DOHH2 (cell line): ENCODE data around the gene RHOBTB3.

Experiments used
- H3F3A ChIP-seq: fragments of 200-600 bp; sonication (generic), shearing (Covaris generic); 2 replicates; pipeline ENCODE4 v1.6.0; 2016; ENCODE audit warnings: antibody characterized with exemption, mild to moderate bottlenecking; ENCODE audit not compliant: control insufficient read depth, insufficient read depth
- H3K27ac ChIP-seq: fragments of 200-600 bp; sonication (generic); 2 replicates; pipeline ENCODE4 v1.5.1; 2014; ENCODE audit warnings: low read depth, mild to moderate bottlenecking, low read length, moderate library complexity
- H3K27me3 ChIP-seq: fragments of 200-600 bp; sonication (generic); 2 replicates; pipeline ENCODE4 v1.6.1; 2014; ENCODE audit warnings: mild to moderate bottlenecking, low read length, mixed read lengths; ENCODE audit not compliant: control insufficient read depth
- H3K36me3 ChIP-seq: fragments of 200-600 bp; sonication (generic); 2 replicates; pipeline ENCODE4 v1.6.1; 2014; ENCODE audit warnings: mild to moderate bottlenecking, low read length, moderate library complexity, mixed read lengths; ENCODE audit not compliant: control insufficient read depth
- H3K4me1 ChIP-seq: fragments of 200-600 bp; sonication (generic); 2 replicates; pipeline ENCODE4 v1.6.1; 2014; ENCODE audit warnings: mild to moderate bottlenecking, low read length, mixed read lengths; ENCODE audit not compliant: control insufficient read depth
- H3K4me2 ChIP-seq: fragments of 200-600 bp; sonication (generic); 2 replicates; pipeline ENCODE4 v1.6.0; 2014; ENCODE audit warnings: mild to moderate bottlenecking, low read length, moderate library complexity
- H3K4me3 ChIP-seq: fragments of 200-600 bp; sonication (generic); 2 replicates; pipeline ENCODE4 v1.5.1; 2014; ENCODE audit warnings: mild to moderate bottlenecking, low read length, mixed read lengths
- H3K79me2 ChIP-seq: fragments of 200-600 bp; sonication (generic); 2 replicates; pipeline ENCODE4 v1.6.1; 2014; ENCODE audit warnings: mild to moderate bottlenecking, low read length, mixed read lengths; ENCODE audit not compliant: control insufficient read depth
- H3K9me2 ChIP-seq: fragments of 200-600 bp; sonication (generic); replicated peaks from 2 replicates; pipeline ENCODE4 v1.6.1; 2014; ENCODE audit warnings: mild to moderate bottlenecking, low read length, mixed read lengths; ENCODE audit not compliant: control insufficient read depth
- H3K9me3 ChIP-seq: fragments of 200-600 bp; sonication (generic); 2 replicates; pipeline ENCODE4 v1.6.1; 2014; ENCODE audit warnings: antibody characterized with exemption, low read length, mixed read lengths; ENCODE audit not compliant: control insufficient read depth, insufficient read depth
- H4K20me1 ChIP-seq: fragments of 200-600 bp; sonication (generic); 2 replicates; pipeline ENCODE4 v1.6.0; 2014; ENCODE audit warnings: low read depth, mild to moderate bottlenecking, antibody characterized with exemption, low read length, moderate library complexity; ENCODE audit not compliant: control insufficient read depth, insufficient read depth
- CTCF ChIP-seq: fragments of 200-600 bp; sonication (generic); IDR thresholded peaks from one replicate; pipeline ENCODE4 v1.5.1; 2014; ENCODE audit warnings: antibody characterized with exemption, mild to moderate bottlenecking, low read depth, low read length; ENCODE audit not compliant: poor library complexity, severe bottlenecking
- EZH2phosphoT487 ChIP-seq: fragments of 200-600 bp; sonication (generic); IDR thresholded peaks from 2 replicates; pipeline ENCODE4 v1.6.1; 2017; ENCODE audit warnings: borderline replicate concordance, mild to moderate bottlenecking, antibody characterized with exemption, low read length, moderate library complexity, mixed read lengths

Gene RHOBTB3

GRCh38 chr5:95773335-95774059 is 42.4 kb downstream of the RHOBTB3 start:
- H3K27me3 ChIP-seq = no peaks in the 10 kb centered on the region
- H4K20me1 ChIP-seq = no peaks in the 10 kb centered on the region
- H3K9me2 ChIP-seq = no peaks in the 10 kb centered on the region
- no peak for TF ChIP-seq EZH2phosphoT487
- no peak for TF ChIP-seq CTCF
- H3K79me2 ChIP-seq = no peaks in the 10 kb centered on the region
- no peaks in the 10 kb centered on the region for H3K4me1 ChIP-seq
- H3K4me2 ChIP-seq = no peak overlapping the region
- H3K4me3 ChIP-seq = no peak overlapping the region
- H3K27ac ChIP-seq = no peak overlapping the region
- H3K36me3 ChIP-seq = no peaks in the 10 kb centered on the region
- H3F3A ChIP-seq = no peaks in the 10 kb centered on the region
- H3K9me3 ChIP-seq = no peaks in the 10 kb centered on the region

DNA sequence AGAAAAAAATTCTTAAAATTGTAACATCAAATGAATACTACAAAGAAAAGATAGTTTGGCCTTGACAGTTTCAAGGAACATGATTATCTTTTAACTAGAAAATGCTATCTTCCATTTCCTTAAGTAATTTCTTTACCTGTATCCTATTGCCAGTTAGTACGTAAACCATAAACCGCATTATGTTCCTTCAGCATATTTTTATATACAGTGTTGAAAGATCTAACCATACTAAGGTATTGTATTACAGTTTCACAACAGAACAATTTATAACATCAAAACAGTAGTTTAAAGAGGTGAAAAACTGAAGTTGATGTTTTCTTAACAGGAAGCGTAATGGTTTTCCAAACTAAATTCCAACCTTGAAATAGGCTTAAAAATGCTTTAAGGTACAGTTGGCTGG is 46.3 kb downstream of the RHOBTB3 start:
- Histone ChIP-seq H3K4me3 (no peak overlapping the region), H3K9me2 (no peaks in the 10 kb centered on the region), H3K4me2 (no peak overlapping the region), H3F3A (no peaks in the 10 kb centered on the region), H3K79me2 (no peaks in the 10 kb centered on the region), H3K27me3 (no peaks in the 10 kb centered on the region), H3K9me3 (no peaks in the 10 kb centered on the region), H4K20me1 (no peaks in the 10 kb centered on the region), H3K36me3 (no peaks in the 10 kb centered on the region), H3K27ac (no peak overlapping the region), H3K4me1 (peaks cover 7% of the 10 kb centered on the region)
- TF ChIP-seq CTCF (no peak), EZH2phosphoT487 (no peak)

DNA sequence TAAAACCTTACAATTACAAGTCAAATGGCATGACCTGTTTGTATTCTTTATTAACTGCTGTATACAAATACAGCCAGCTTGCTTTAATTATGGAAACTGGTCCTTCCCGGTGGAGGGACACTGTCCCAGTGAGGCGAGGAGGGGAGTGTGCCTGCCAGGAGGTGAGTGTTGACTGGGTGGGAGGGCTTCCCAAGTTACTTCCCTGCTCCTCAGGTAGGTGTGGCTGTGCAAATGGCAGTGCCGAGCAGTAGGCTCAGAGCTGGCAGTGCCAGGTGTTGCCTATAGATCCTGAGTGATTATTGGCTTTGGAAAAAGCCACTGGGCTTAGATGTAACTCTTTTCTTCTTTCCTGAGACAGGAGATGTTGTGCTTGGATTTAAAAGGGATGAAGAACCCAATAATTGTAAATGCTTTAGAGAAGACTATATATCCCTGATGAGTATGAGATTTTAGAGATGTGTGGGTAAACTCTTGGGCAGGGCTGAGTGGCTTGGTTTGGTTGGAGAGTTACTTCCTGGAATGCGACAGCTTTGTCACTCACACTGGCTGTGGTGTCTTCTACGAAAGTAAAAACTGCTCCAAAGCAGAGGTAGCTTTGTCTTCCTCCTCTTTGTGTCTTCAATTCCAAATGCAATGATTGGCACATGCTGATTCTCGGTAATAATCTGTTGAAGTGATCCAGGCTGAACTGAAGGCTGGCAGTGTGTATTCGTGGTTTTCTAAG is 47.7 kb downstream of the RHOBTB3 start:
- Histone ChIP-seq H3K27me3 (no peaks in the 10 kb centered on the region), H3K9me2 (no peaks in the 10 kb centered on the region), H3K36me3 (no peaks in the 10 kb centered on the region), H3K9me3 (no peaks in the 10 kb centered on the region), H3F3A (no peaks in the 10 kb centered on the region), H4K20me1 (no peaks in the 10 kb centered on the region), H3K4me2 (no peak overlapping the region), H3K4me1 (peaks cover 7% of the 10 kb centered on the region), H3K27ac (no peak overlapping the region), H3K4me3 (no peak overlapping the region), H3K79me2 (no peaks in the 10 kb centered on the region)
- TF ChIP-seq CTCF (no peak), EZH2phosphoT487 (no peak)
